Stomach (tissue), 9 donors: ENCODE data around the gene GNL1. TPM values are rescaled to one million over a fixed set of nuclear protein-coding genes. Genes with fewer than 3 reads are reported as not detected.

ENCODE experiments used
- DNase-seq, 2 donors: peaks; one replicate each; pipeline versions ENCODE4 v3.0.0 to v3.0.0-alpha.2; 2013 to 2019
- H3K27ac ChIP-seq, 5 donors: fragments of 200-600 bp in 4 of 5; sonication (generic) in 4 of 5; one replicate each; pipeline ENCODE4 v1.5.1; 2013 to 2019; ENCODE audit warnings: mild to moderate bottlenecking in 1 of 5, moderate library complexity in 1 of 5
- H3K27me3 ChIP-seq, 3 donors: fragments of 200-600 bp; sonication (generic); one replicate each; pipeline ENCODE4 v1.5.1; 2017 to 2019; ENCODE audit warnings: mixed run types in 1 of 3
- H3K36me3 ChIP-seq, 4 donors: fragments of 200-600 bp; sonication (generic); 1 replicate in 3 of 4; 2 replicates in 1 of 4; pipeline ENCODE4 v1.5.1; 2016 to 2019
- H3K4me1 ChIP-seq, 4 donors: fragments of 200-600 bp; sonication (generic); one replicate each; pipeline ENCODE4 v1.5.1; 2016 to 2019
- H3K4me3 ChIP-seq, 4 donors: fragments of 200-600 bp; sonication (generic) in 3 of 4; one replicate each; pipeline ENCODE4 v1.5.1; 2016 to 2019; ENCODE audit warnings: mild to moderate bottlenecking in 1 of 4
- H3K9me3 ChIP-seq, 4 donors: fragments of 200-600 bp; sonication (generic); one replicate each; pipeline ENCODE4 v1.5.1; 2016 to 2019
- EP300 ChIP-seq: sonication (generic); formaldehyde crosslinking; IDR thresholded peaks from one replicate; pipeline ENCODE4 v1.6.1; 2017; ENCODE audit warnings: antibody characterized with exemption
- POLR2A ChIP-seq, 4 donors: fragments of 450-650 bp; IDR thresholded peaks; one replicate each; pipeline ENCODE4 v1.6.1; 2016; ENCODE audit warnings: antibody characterized with exemption in 4 of 4, control low read depth in 2 of 4, mild to moderate bottlenecking in 1 of 4, moderate library complexity in 1 of 4
- POLR2AphosphoS5 ChIP-seq, 3 donors: sonication (generic); formaldehyde crosslinking; IDR thresholded peaks; one replicate each; pipeline ENCODE4 v1.6.1; 2016; ENCODE audit warnings: antibody characterized with exemption in 3 of 3
- WGBS, 5 donors: extraction: QIAGEN DNeasy Blood & Tissue Kit in 3 of 5; methylation state at CpG; one replicate each; pipeline versions ENCODE4 v1.1.5 to v1.1.7; 2013 to 2018; 5-methylcytosine and 5-hydroxymethylcytosine counted together
- intact Hi-C: fragments of 100-400 bp; cut with DNase I; formaldehyde crosslinking; loops from one replicate; pipeline ENCODE4 v1.15.1; 2023; ENCODE audit warnings: low total_unique reads
- polyA plus RNA-seq, 3 donors: library from polyadenylated mRNA; stranded (reverse); fragments of 200-250 nt; gene quantifications; one replicate each; pipeline ENCODE4 v1.2.3, GENCODE V29; 2013
- total RNA-seq, 5 donors: library from RNA; depleted of rRNA; stranded (reverse); fragments of >200 nt; gene quantifications; one replicate each; pipeline versions ENCODE4 v1.1.0 to v1.2.3, GENCODE V29; 2014 to 2016
- TF ChIP-seq, protein P1 (sequence below), 7 experiments: fragments of 450-650 bp in 4 of 7; fragments of 200-600 bp in 3 of 7; sonication (generic) in 3 of 7; IDR thresholded peaks; one replicate each; pipeline ENCODE4 v1.5.1; 2016 to 2019; ENCODE audit warnings: antibody characterized with exemption in 7 of 7, control low read depth in 2 of 7, mild to moderate bottlenecking in 1 of 7
- donor health status: healthy with polysubstance abuse.
- donor health status: Bipolar disorder and iron deficiency.
- donor health status: healthy.

Gene GNL1
- total and polyA plus RNA-seq, 8 donors = 12.7 to 53.3 (median 31.2) TPM

GRCh38 chr6:30601436-30601814, 45.1 kb upstream of the GNL1 start:
- 63 to 70% (median 69%) methylated on average over 6 of the region's 6 CpGs for WGBS, 5 donors

DNA sequence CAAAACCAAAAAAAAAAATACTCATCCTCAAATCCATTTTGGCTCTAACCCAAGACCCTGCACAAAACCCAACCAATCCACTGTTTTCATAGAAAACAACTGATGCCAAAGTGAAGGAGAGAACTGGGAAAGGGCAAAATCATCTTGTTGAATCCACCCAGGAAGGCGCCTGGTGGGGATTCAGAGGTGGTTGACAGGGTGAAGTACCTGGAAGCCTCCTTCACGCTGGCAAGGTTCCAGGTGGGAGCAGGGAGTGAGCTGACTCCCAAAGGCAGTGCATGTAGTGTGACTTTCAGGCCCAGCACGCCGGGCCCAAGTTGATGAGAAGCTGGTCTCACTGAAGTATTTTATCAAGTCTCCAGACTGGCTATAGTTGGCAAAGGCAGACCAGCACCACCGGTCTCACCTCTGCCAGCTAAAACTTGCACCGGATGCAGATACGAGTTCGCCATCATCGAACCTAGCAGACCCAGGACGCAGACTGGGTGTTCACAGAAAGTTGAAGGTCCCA, 44.2 kb upstream of the GNL1 start:
- Histone ChIP-seq H3K4me1 (peaks cover 0 to 21% (median 0%) of the 10 kb centered on the region in 4 donors), H3K36me3 (peaks cover 45 to 66% (median 53%) of the 10 kb centered on the region in 4 donors), H3K4me3 (no peak overlapping the region), H3K27ac (no peak overlapping the region), H3K27me3 (no peaks in the 10 kb centered on the region), H3K9me3 (no peaks in the 10 kb centered on the region)
- DNase-seq = peak; percentile 28 to 42
- intact Hi-C loops = no loop called here
- WGBS, 5 donors = 55 to 75% (median 67%) methylated on average over 9 to 10 of the region's 10 CpGs
- TF ChIP-seq, protein P1, sequence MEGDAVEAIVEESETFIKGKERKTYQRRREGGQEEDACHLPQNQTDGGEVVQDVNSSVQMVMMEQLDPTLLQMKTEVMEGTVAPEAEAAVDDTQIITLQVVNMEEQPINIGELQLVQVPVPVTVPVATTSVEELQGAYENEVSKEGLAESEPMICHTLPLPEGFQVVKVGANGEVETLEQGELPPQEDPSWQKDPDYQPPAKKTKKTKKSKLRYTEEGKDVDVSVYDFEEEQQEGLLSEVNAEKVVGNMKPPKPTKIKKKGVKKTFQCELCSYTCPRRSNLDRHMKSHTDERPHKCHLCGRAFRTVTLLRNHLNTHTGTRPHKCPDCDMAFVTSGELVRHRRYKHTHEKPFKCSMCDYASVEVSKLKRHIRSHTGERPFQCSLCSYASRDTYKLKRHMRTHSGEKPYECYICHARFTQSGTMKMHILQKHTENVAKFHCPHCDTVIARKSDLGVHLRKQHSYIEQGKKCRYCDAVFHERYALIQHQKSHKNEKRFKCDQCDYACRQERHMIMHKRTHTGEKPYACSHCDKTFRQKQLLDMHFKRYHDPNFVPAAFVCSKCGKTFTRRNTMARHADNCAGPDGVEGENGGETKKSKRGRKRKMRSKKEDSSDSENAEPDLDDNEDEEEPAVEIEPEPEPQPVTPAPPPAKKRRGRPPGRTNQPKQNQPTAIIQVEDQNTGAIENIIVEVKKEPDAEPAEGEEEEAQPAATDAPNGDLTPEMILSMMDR (IDR thresholded peaks at IDR 0.05) = no peak
- TF ChIP-seq EP300 (no peak), POLR2AphosphoS5 (IDR thresholded peaks at IDR 0.05) (no peak), POLR2A (IDR thresholded peaks at IDR 0.05) (no peak)

More at GRCh38 chr6:30601436-30601814, 45.1 kb upstream of the GNL1 start:
- H3K4me1 ChIP-seq = peaks cover 0 to 21% (median 0%) of the 10 kb centered on the region in 4 donors
- TF ChIP-seq POLR2A (IDR thresholded peaks at IDR 0.05) (no peak), POLR2AphosphoS5 (IDR thresholded peaks at IDR 0.05) (peak in 1 of 3 donors; percentile 8)
- H3K36me3 ChIP-seq = peaks cover 54 to 75% (median 62%) of the 10 kb centered on the region in 4 donors
- no peak overlapping the region for H3K27ac ChIP-seq
- no peak overlapping the region for H3K4me3 ChIP-seq
- intact Hi-C loops = no loop called here
- no peaks in the 10 kb centered on the region for H3K9me3 ChIP-seq
- H3K27me3 ChIP-seq = no peaks in the 10 kb centered on the region
- DNase-seq = no peak

DNA sequence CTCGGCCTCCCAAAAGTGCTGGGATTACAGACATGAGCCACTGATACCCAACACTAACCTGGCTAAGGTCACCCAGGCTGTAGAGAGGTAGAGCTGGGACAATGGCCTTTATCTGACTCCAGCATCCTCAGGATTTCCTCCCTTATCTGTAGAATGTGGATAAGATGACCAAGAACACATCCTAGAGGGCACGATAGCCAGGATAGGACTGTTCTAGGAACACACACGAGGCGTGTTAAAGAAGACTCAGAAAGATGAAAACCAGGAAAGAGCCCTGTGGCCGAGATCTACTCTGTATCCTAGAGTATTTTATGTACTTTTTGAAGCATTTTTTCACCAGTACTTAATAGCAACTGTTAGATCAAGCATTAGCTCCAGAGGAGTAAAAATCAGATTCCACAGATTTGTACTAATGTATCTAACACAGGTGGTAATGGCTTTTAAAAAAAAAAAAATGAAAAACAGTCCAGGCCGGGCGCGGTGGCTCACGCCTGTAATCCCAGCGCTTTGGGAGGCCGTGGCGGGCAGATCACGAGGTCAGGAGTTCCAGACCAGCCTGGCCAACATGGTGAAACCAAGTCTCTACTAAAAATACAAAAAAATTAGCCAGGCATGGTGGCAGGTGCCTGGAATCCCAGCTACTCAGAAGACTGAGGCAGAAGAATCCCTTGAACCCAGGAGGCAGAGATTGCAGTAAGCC, 43.5 kb upstream of the GNL1 start:
- Histone ChIP-seq H3K27ac (no peak overlapping the region), H3K4me3 (no peak overlapping the region), H3K36me3 (peaks cover 37 to 66% (median 51%) of the 10 kb centered on the region in 4 donors), H3K4me1 (peaks cover 0 to 21% (median 0%) of the 10 kb centered on the region in 4 donors), H3K9me3 (no peaks in the 10 kb centered on the region), H3K27me3 (no peaks in the 10 kb centered on the region)
- TF ChIP-seq POLR2AphosphoS5 (IDR thresholded peaks at IDR 0.05) (no peak), EP300 (no peak), POLR2A (IDR thresholded peaks at IDR 0.05) (no peak)
- TF ChIP-seq, protein P1 (IDR thresholded peaks at IDR 0.05) = no peak
- intact Hi-C loops = loop anchor here (10.0 kb wide), 1 partner anchor 55 kb away; no protein-coding TSS in a partner anchor
- 66 to 74% (median 69%) methylated on average over 13 of the region's 13 CpGs for WGBS, 5 donors
- DNase-seq = no peak

- Histone ChIP-seq H3K4me1 (peaks cover 0 to 21% (median 0%) of the 10 kb centered on the region in 4 donors), H3K27ac (no peak overlapping the region), H3K27me3 (no peaks in the 10 kb centered on the region), H3K9me3 (no peaks in the 10 kb centered on the region), H3K36me3 (peaks cover 30 to 65% (median 51%) of the 10 kb centered on the region in 4 donors), H3K4me3 (no peak overlapping the region)
- TF ChIP-seq POLR2AphosphoS5 (IDR thresholded peaks at IDR 0.05) (peak in 1 of 3 donors; percentile 1), EP300 (no peak), POLR2A (IDR thresholded peaks at IDR 0.05) (no peak)
- intact Hi-C loops = loop anchor here (10.0 kb wide), 1 partner anchor 54 kb away; no protein-coding TSS in a partner anchor
- DNase-seq = no peak
- 69 to 75% (median 73%) methylated on average over 11 to 12 of the region's 12 CpGs for WGBS, 5 donors
Measured at GRCh38 chr6:30598912-30599624, 42.8 kb upstream of the GNL1 start.
